Pancreas (tissue), 10 donors: Measurements from ENCODE around the gene SDHAF1. TPM values are rescaled to one million over a fixed set of nuclear protein-coding genes. Genes with fewer than 3 reads are reported as not detected.

Source experiments
- ATAC-seq, 4 donors: fragments of 200-7000 bp; cut with Tn5 transposase; one replicate each; pipeline versions ENCODE4 v1.8.0 to v1.9.1; 2020; ENCODE audit warnings: mild to moderate bottlenecking in 4 of 4, moderate library complexity in 4 of 4
- DNase-seq, 6 donors: peaks; one replicate each; pipeline ENCODE4 v3.0.0-alpha.2; 2020
- FAIRE-seq: peaks from 2 replicates; lab custom pipeline; 2012; peaks lifted over from hg19 to GRCh38; lab: Jason Lieb, UNC
- H3K27ac ChIP-seq, 4 donors: fragments of 200-600 bp; sonication (generic); 1 replicate in 3 of 4; 2 replicates in 1 of 4; pipeline versions ENCODE4 v1.5.0 to v1.8.0; 2020
- H3K27me3 ChIP-seq, 4 donors: fragments of 200-600 bp; one replicate each; pipeline ENCODE4 v1.8.0; 2021
- H3K36me3 ChIP-seq, 3 donors: fragments of 200-600 bp; sonication (generic) in 1 of 3; one replicate each; pipeline versions ENCODE4 v1.5.0 to v1.8.0; 2020 to 2021
- H3K4me1 ChIP-seq, 3 donors: fragments of 200-600 bp; one replicate each; pipeline ENCODE4 v1.8.0; 2021
- H3K4me3 ChIP-seq, 4 donors: fragments of 200-600 bp; sonication (generic) in 2 of 4; one replicate each; pipeline versions ENCODE4 v1.5.0 to v1.8.0; 2020 to 2021
- H3K9me3 ChIP-seq, 4 donors: fragments of 200-600 bp; one replicate each; pipeline ENCODE4 v1.8.0; 2021
- CTCF ChIP-seq, 4 donors: fragments of 200-600 bp; sonication (generic) in 3 of 4; IDR thresholded peaks; one replicate each; pipeline versions ENCODE4 v1.5.0 to v1.8.0; 2021; ENCODE audit warnings: antibody characterized with exemption in 4 of 4
- WGBS, 2 donors: extraction: QIAGEN DNeasy Blood & Tissue Kit; methylation state at CpG; one replicate each; pipeline ENCODE4 v1.1.7; 2013; 5-methylcytosine and 5-hydroxymethylcytosine counted together
- intact Hi-C, 3 donors: fragments of 100-400 bp; cut with DNase I; formaldehyde crosslinking; loops; one replicate each; pipeline versions ENCODE4 v1.11.1 to v1.14.2; 2022
- polyA plus RNA-seq, 2 donors: library from polyadenylated mRNA; stranded (reverse); fragments of 200-250 nt; gene quantifications; one replicate each; pipeline ENCODE4 v1.2.3, GENCODE V29; 2013
- total RNA-seq, 6 donors: library from RNA; stranded (reverse); fragmentation: NEBNext Ultra II Directional in 4 of 6; extraction: Animal tissue kit (Norgen Biotek cat#: 25700) in 4 of 6; gene quantifications; one replicate each; pipeline versions ENCODE4 v1.2.1 to v1.2.4, GENCODE V29; 2021 to 2023
- donor health status: healthy with polysubstance abuse.
- donor health status: DM: no; HTN: no; CAD: no; lungs with moderate emphysema.
- donor health status: DM: no; HTN: no; CAD: no.
- donor health status: control.
- donor health status: control.
- donor health status: Bipolar disorder and iron deficiency.
- donor health status: DM: yes; HTN: yes; CAD: no.
- donor health status: DM: no; HTN: no; CAD: no.
- donor health status: DM: no; HTN: no; CAD: no.
- donor health status: DM: yes; HTN: yes; CAD: no.

SDHAF1 gene
- total and polyA plus RNA-seq, 8 donors = 8.7 to 21.0 (median 11.7) TPM

GRCh38 chr19:36014012-36014924 lies 19.3 kb downstream of the SDHAF1 start, which contains the start of gene ALKBH6:
TSS of gene ALKBH6 (minus strand) at chr19:36014213. CDS start at chr19:36013397, 816 bp downstream.
- intact Hi-C loops = no loop called here
- TF ChIP-seq CTCF (IDR thresholded peaks at IDR 0.05) = no peak
- peaks cover 0 to 4% (median 0%) of the 10 kb centered on the region in 3 donors for H3K4me1 ChIP-seq
- DNase-seq (peak; percentile 98 to 100 (median 99)), FAIRE-seq (peak; percentile 98), ATAC-seq (peak; percentile 96 to 99 (median 98))
- peak within 1 kb of the TSS; percentile 38 to 62 (median 48) for H3K4me3 ChIP-seq
- no peaks in the 10 kb centered on the region for H3K27me3 ChIP-seq
- H3K36me3 ChIP-seq = no peaks in the 10 kb centered on the region
- peak within 1 kb of the TSS in 2 of 4 donors; percentile 2 to 72 for H3K27ac ChIP-seq
- 2 to 3% methylated on average over 42 of the region's 42 CpGs for WGBS, 2 donors
- no peaks in the 10 kb centered on the region for H3K9me3 ChIP-seq

- Histone ChIP-seq H3K27ac (no peak overlapping the region), H3K9me3 (no peaks in the 10 kb centered on the region), H3K36me3 (no peaks in the 10 kb centered on the region), H3K4me1 (no peaks in the 10 kb centered on the region), H3K4me3 (no peak overlapping the region), H3K27me3 (no peaks in the 10 kb centered on the region)
- 88 to 93% methylated on average over 21 to 22 of the region's 22 CpGs for whole genome bisulfite sequencing, 2 donors
- DNase-seq = no peak
- no peak for TF ChIP-seq CTCF (IDR thresholded peaks at IDR 0.05)
- ATAC-seq = no peak
- FAIRE-seq = no peak
- intact Hi-C loops = no loop called here
These were observed 24.2 kb downstream of the SDHAF1 start for GRCh38 chr19:36019061-36019670.

GRCh38 chr19:36023432-36023831 lies 28.4 kb downstream of the SDHAF1 start:
- Histone ChIP-seq H3K36me3 (no peaks in the 10 kb centered on the region), H3K27ac (no peak overlapping the region), H3K4me1 (no peaks in the 10 kb centered on the region), H3K4me3 (no peak overlapping the region), H3K9me3 (no peaks in the 10 kb centered on the region), H3K27me3 (no peaks in the 10 kb centered on the region)
- TF ChIP-seq CTCF (IDR thresholded peaks at IDR 0.05) = no peak
- ATAC-seq = no peak
- no peak for DNase-seq
- 91 to 98% methylated on average over 5 of the region's 5 CpGs for WGBS, 2 donors
- intact Hi-C loops = no loop called here
- FAIRE-seq = no peak

- intact Hi-C loops = no loop called here
- FAIRE-seq (no peak), ATAC-seq (no peak), DNase-seq (no peak)
- no peaks in the 10 kb centered on the region for H3K36me3 ChIP-seq
- WGBS, 2 donors = 56 to 72% methylated on average over 1 of the region's 1 CpG
- H3K27ac ChIP-seq = no peak overlapping the region
- no peak for TF ChIP-seq CTCF (IDR thresholded peaks at IDR 0.05)
- no peaks in the 10 kb centered on the region for H3K4me1 ChIP-seq
- no peaks in the 10 kb centered on the region for H3K9me3 ChIP-seq
- H3K27me3 ChIP-seq = no peaks in the 10 kb centered on the region
- H3K4me3 ChIP-seq = no peak overlapping the region
These were observed 30.6 kb downstream of the SDHAF1 start for GRCh38 chr19:36025541-36025940.
